D721Med (cell line): ENCODE measurements around the gene CHD2.

Experiments
- DNase-seq: peaks from one replicate; pipeline ENCODE4 v3.0.0; 2011; ENCODE audit warnings: low spot score; ENCODE audit not compliant: insufficient read length
- FAIRE-seq: peaks from 2 replicates; lab custom pipeline; 2011; peaks lifted over from hg19 to GRCh38; lab: Jason Lieb, UNC
- CTCF ChIP-seq: IDR thresholded peaks from 2 replicates; pipeline ENCODE4 v1.5.1; 2012; ENCODE audit warnings: mild to moderate bottlenecking, control low read depth; ENCODE audit not compliant: insufficient read depth; ENCODE audit errors: missing control alignments

The CHD2 gene

GRCh38 chr15:92924216-92924615, 24.1 kb downstream of the CHD2 start:
- no peak for DNase-seq
- TF ChIP-seq CTCF: no peak
- FAIRE-seq: no peak

- DNase-seq (no peak), FAIRE-seq (no peak)
- no peak for TF ChIP-seq CTCF
Measured at GRCh38 chr15:92925454-92925853, 25.3 kb downstream of the CHD2 start.

- TF ChIP-seq CTCF: no peak
- DNase-seq: no peak
- no peak for FAIRE-seq
Measured at GRCh38 chr15:92928225-92928750, 28.2 kb downstream of the CHD2 start.

GRCh38 chr15:92929002-92929401, 28.9 kb downstream of the CHD2 start:
- no peak for FAIRE-seq
- TF ChIP-seq CTCF: no peak
- no peak for DNase-seq

GRCh38 chr15:92930054-92930621, 30.0 kb downstream of the CHD2 start:
- DNase-seq (no peak), FAIRE-seq (no peak)
- TF ChIP-seq CTCF: no peak

DNA sequence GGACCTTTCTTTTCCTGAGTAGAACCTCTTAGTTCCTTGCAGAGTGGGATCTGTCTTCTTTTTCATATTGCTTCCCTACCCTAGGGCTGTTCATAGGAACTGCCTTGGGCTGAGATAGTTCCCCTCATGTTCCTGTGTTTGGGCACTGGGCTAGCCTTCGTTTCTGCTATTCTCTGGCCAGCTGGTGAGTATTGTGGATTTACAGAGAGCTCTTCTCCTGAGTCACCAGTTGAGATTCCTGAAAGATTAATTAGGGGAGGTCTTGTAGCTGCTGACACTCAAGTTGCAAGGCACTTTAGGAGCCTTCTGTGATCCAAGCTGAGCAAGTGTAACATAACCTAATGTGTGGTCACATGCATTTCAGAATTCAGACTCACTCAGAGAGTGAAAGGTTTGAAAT, 30.7 kb downstream of the CHD2 start:
- FAIRE-seq (no peak), DNase-seq (no peak)
- TF ChIP-seq CTCF: no peak

- FAIRE-seq (no peak), DNase-seq (no peak)
- no peak for TF ChIP-seq CTCF
Measured at GRCh38 chr15:92932946-92933649, 33.0 kb downstream of the CHD2 start.
